Neural cell (in vitro differentiated cells): Measurements from ENCODE around the gene KDM1A.

Source experiments
- EP300 ChIP-seq: fragments of 450-650 bp; conservative IDR thresholded peaks from 2 replicates; pipeline ENCODE4 v1.6.1; 2014; ENCODE audit warnings: antibody characterized with exemption, mild to moderate bottlenecking, moderate library complexity; ENCODE audit not compliant: poor library complexity, severe bottlenecking
- EZH2 ChIP-seq: fragments of 200-600, 300-800 bp; shearing (Covaris generic), sonication (generic); IDR thresholded peaks from 2 replicates; pipeline ENCODE4 v1.6.1; 2014; ENCODE audit warnings: antibody characterized with exemption, low read length, borderline replicate concordance, mild to moderate bottlenecking; ENCODE audit not compliant: insufficient read depth, poor library complexity, severe bottlenecking
- MXI1 ChIP-seq: fragments of 450-650 bp; conservative IDR thresholded peaks from 2 replicates; pipeline ENCODE4 v1.6.1; 2014; ENCODE audit warnings: antibody characterized with exemption, mild to moderate bottlenecking; ENCODE audit not compliant: poor library complexity, severe bottlenecking
- POLR2AphosphoS5 ChIP-seq: IDR thresholded peaks from 2 replicates; pipeline ENCODE4 v1.6.1; 2012
- RAD21 ChIP-seq: fragments of 450-650 bp; conservative IDR thresholded peaks from 2 replicates; pipeline ENCODE4 v1.6.1; 2014; ENCODE audit warnings: antibody characterized with exemption, mild to moderate bottlenecking, moderate library complexity
- REST ChIP-seq: IDR thresholded peaks from 2 replicates; pipeline ENCODE4 v1.6.1; 2012; ENCODE audit warnings: borderline replicate concordance
- SMC3 ChIP-seq: fragments of 450-650 bp; conservative IDR thresholded peaks from 2 replicates; pipeline ENCODE4 v1.6.1; 2014; ENCODE audit warnings: antibody characterized with exemption, mild to moderate bottlenecking, moderate library complexity; ENCODE audit not compliant: poor library complexity
- TAF1 ChIP-seq: IDR thresholded peaks from 2 replicates; pipeline ENCODE4 v1.6.1; 2012; ENCODE audit warnings: low read depth
- TF ChIP-seq, protein P1 (sequence below): fragments of 450-650 bp; IDR thresholded peaks from 2 replicates; pipeline ENCODE4 v1.5.1; 2014; ENCODE audit warnings: antibody characterized with exemption, mild to moderate bottlenecking, moderate library complexity; ENCODE audit not compliant: poor library complexity, severe bottlenecking

DNA sequence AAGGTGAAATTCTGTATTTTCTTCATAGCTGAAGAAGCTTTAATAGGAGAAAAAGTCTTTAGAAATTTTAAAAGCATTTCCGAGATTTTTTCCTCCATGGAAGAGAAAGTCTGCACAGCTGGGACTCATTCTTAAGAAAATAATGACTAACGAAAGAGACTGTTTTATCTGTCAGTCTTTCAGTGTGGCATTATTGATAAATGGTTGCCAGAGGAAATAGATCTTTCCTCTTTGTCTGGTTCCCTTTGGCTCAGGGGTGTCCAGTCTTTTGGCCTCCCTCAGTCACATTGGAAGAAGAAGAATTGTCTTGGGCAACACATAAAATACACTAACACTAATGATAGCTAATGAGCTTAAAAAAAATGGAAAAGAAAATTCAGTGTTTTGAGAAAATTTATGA, 49.9 kb downstream of the KDM1A start:
- TF ChIP-seq RAD21 (no peak), EP300 (no peak), EZH2 (no peak), MXI1 (no peak), POLR2AphosphoS5 (no peak), TAF1 (no peak), REST (no peak), SMC3 (no peak)
- TF ChIP-seq, protein P1, sequence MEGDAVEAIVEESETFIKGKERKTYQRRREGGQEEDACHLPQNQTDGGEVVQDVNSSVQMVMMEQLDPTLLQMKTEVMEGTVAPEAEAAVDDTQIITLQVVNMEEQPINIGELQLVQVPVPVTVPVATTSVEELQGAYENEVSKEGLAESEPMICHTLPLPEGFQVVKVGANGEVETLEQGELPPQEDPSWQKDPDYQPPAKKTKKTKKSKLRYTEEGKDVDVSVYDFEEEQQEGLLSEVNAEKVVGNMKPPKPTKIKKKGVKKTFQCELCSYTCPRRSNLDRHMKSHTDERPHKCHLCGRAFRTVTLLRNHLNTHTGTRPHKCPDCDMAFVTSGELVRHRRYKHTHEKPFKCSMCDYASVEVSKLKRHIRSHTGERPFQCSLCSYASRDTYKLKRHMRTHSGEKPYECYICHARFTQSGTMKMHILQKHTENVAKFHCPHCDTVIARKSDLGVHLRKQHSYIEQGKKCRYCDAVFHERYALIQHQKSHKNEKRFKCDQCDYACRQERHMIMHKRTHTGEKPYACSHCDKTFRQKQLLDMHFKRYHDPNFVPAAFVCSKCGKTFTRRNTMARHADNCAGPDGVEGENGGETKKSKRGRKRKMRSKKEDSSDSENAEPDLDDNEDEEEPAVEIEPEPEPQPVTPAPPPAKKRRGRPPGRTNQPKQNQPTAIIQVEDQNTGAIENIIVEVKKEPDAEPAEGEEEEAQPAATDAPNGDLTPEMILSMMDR = no peak
